ENCODE data around the gene RAD18.

Gene RAD18

GRCh38 chr3:8856721-8857120 is 106.6 kb downstream of the RAD18 start:
- H3K79me1 ChIP-seq (replicated peaks; ENCODE audit: low read length, poor library complexity, severe bottlenecking) = no peaks in the 10 kb centered on the region
- WGBS = no CpG with 5 or more reads among the region's 1 CpG
- H4K91ac ChIP-seq (ENCODE audit: low read length) = no peak overlapping the region
- H3K14ac ChIP-seq (ENCODE audit: low read length in 2 of 2) = no peak overlapping the region
- H3K36me3 ChIP-seq (ENCODE audit: control insufficient read depth in 1 of 2, insufficient read depth in 2 of 2, low read depth in 1 of 2, low read length in 2 of 2) = peaks cover 0 to 9% of the 10 kb centered on the region in 2 experiments
- H3K4me1 ChIP-seq (ENCODE audit: control insufficient read depth, insufficient read depth, low read depth, low read length) = peaks cover 23% of the 10 kb centered on the region
- H3K4ac ChIP-seq (ENCODE audit: low read depth in 1 of 2, low read length in 2 of 2) = no peak overlapping the region
- no peaks in the 10 kb centered on the region for H3K27me3 ChIP-seq (ENCODE audit: control insufficient read depth in 1 of 2, insufficient read depth in 1 of 2, low read length in 2 of 2)
- H3K9ac ChIP-seq (ENCODE audit: low read length) = no peak overlapping the region
- no peak overlapping the region for H3K4me2 ChIP-seq (ENCODE audit: low read length, poor library complexity, severe bottlenecking)
- no peak overlapping the region for H2BK5ac ChIP-seq (ENCODE audit: low read depth, low read length, poor library complexity, severe bottlenecking)
- H3K23ac ChIP-seq (ENCODE audit: low read length in 2 of 2) = no peak overlapping the region
- no peak overlapping the region for H2BK15ac ChIP-seq (ENCODE audit: low read depth, poor library complexity, severe bottlenecking)
- no peaks in the 10 kb centered on the region for H3K9me3 ChIP-seq (ENCODE audit: control insufficient read depth, low read length)
- no peak for DNase-seq
- no peak overlapping the region for H3K4me3 ChIP-seq (ENCODE audit: insufficient read depth in 1 of 2, low read depth in 1 of 2, low read length in 2 of 2)
- no peak overlapping the region for H2BK120ac ChIP-seq (ENCODE audit: low read depth, low read length)
- peak overlapping the region; percentile 17 for H3K27ac ChIP-seq (ENCODE audit: low read length, poor library complexity, severe bottlenecking)
- H4K8ac ChIP-seq (ENCODE audit: low read length) = no peak overlapping the region
- H3K18ac ChIP-seq (ENCODE audit: low read depth in 1 of 2, low read length in 2 of 2) = no peak overlapping the region
- no peak overlapping the region for H2BK12ac ChIP-seq (ENCODE audit: low read length in 2 of 2)
- H2AK5ac ChIP-seq (ENCODE audit: low read length, severe bottlenecking) = peak overlapping the region; percentile 70
- no peak overlapping the region for H2AFZ ChIP-seq (ENCODE audit: low read depth, low read length)

GRCh38 chr3:8856071-8856470 is 107.2 kb downstream of the RAD18 start:
- Histone ChIP-seq H2AK5ac (ENCODE audit: low read length, severe bottlenecking) (peak overlapping the region; percentile 17), H3K36me3 (ENCODE audit: control insufficient read depth in 1 of 2, insufficient read depth in 2 of 2, low read depth in 1 of 2, low read length in 2 of 2) (peaks cover 0 to 9% of the 10 kb centered on the region in 2 experiments), H3K4me2 (ENCODE audit: low read length, poor library complexity, severe bottlenecking) (no peak overlapping the region), H2BK15ac (ENCODE audit: low read depth, poor library complexity, severe bottlenecking) (no peak overlapping the region), H2BK120ac (ENCODE audit: low read depth, low read length) (no peak overlapping the region), H3K18ac (ENCODE audit: low read depth in 1 of 2, low read length in 2 of 2) (no peak overlapping the region), H4K91ac (ENCODE audit: low read length) (no peak overlapping the region), H3K14ac (ENCODE audit: low read length in 2 of 2) (no peak overlapping the region), H3K4me3 (ENCODE audit: insufficient read depth in 1 of 2, low read depth in 1 of 2, low read length in 2 of 2) (no peak overlapping the region), H4K8ac (ENCODE audit: low read length) (no peak overlapping the region), H3K27ac (ENCODE audit: low read length, poor library complexity, severe bottlenecking) (no peak overlapping the region), H3K23ac (ENCODE audit: low read length in 2 of 2) (no peak overlapping the region), H2BK12ac (ENCODE audit: low read length in 2 of 2) (no peak overlapping the region), H3K27me3 (ENCODE audit: control insufficient read depth in 1 of 2, insufficient read depth in 1 of 2, low read length in 2 of 2) (no peaks in the 10 kb centered on the region), H2AFZ (ENCODE audit: low read depth, low read length) (no peak overlapping the region), H3K9ac (ENCODE audit: low read length) (no peak overlapping the region), H3K4ac (ENCODE audit: low read depth in 1 of 2, low read length in 2 of 2) (no peak overlapping the region), H3K79me1 (replicated peaks; ENCODE audit: low read length, poor library complexity, severe bottlenecking) (no peaks in the 10 kb centered on the region), H2BK5ac (ENCODE audit: low read depth, low read length, poor library complexity, severe bottlenecking) (no peak overlapping the region), H3K9me3 (ENCODE audit: control insufficient read depth, low read length) (no peaks in the 10 kb centered on the region), H3K4me1 (ENCODE audit: control insufficient read depth, insufficient read depth, low read depth, low read length) (peaks cover 21% of the 10 kb centered on the region)
- 98% methylated on average over 6 of the region's 10 CpGs for WGBS
- DNase-seq = no peak

- H3K14ac ChIP-seq (ENCODE audit: low read length in 2 of 2) = no peak overlapping the region
- no peaks in the 10 kb centered on the region for H3K9me3 ChIP-seq (ENCODE audit: control insufficient read depth, low read length)
- H4K91ac ChIP-seq (ENCODE audit: low read length) = no peak overlapping the region
- H3K79me1 ChIP-seq (replicated peaks; ENCODE audit: low read length, poor library complexity, severe bottlenecking) = no peaks in the 10 kb centered on the region
- H3K36me3 ChIP-seq (ENCODE audit: control insufficient read depth in 1 of 2, insufficient read depth in 2 of 2, low read depth in 1 of 2, low read length in 2 of 2) = peaks cover 0 to 9% of the 10 kb centered on the region in 2 experiments
- no peak overlapping the region for H3K23ac ChIP-seq (ENCODE audit: low read length in 2 of 2)
- H3K4me3 ChIP-seq (ENCODE audit: insufficient read depth in 1 of 2, low read depth in 1 of 2, low read length in 2 of 2) = no peak overlapping the region
- peak overlapping the region; percentile 12 for H4K8ac ChIP-seq (ENCODE audit: low read length)
- no peak for DNase-seq
- no peak overlapping the region for H2BK5ac ChIP-seq (ENCODE audit: low read depth, low read length, poor library complexity, severe bottlenecking)
- H3K27ac ChIP-seq (ENCODE audit: low read length, poor library complexity, severe bottlenecking) = no peak overlapping the region
- peak overlapping the region; percentile 78 for H2AK5ac ChIP-seq (ENCODE audit: low read length, severe bottlenecking)
- no peak overlapping the region for H3K4ac ChIP-seq (ENCODE audit: low read depth in 1 of 2, low read length in 2 of 2)
- H3K27me3 ChIP-seq (ENCODE audit: control insufficient read depth in 1 of 2, insufficient read depth in 1 of 2, low read length in 2 of 2) = no peaks in the 10 kb centered on the region
- no peak overlapping the region for H3K4me2 ChIP-seq (ENCODE audit: low read length, poor library complexity, severe bottlenecking)
- no peak overlapping the region for H3K9ac ChIP-seq (ENCODE audit: low read length)
- peak overlapping the region in 1 of 2 experiments; percentile 55 for H3K18ac ChIP-seq (ENCODE audit: low read depth in 1 of 2, low read length in 2 of 2)
- peak overlapping the region; percentile 3 for H2BK120ac ChIP-seq (ENCODE audit: low read depth, low read length)
- WGBS = 93% methylated on average over 2 of the region's 4 CpGs
- peaks cover 21% of the 10 kb centered on the region for H3K4me1 ChIP-seq (ENCODE audit: control insufficient read depth, insufficient read depth, low read depth, low read length)
- peak overlapping the region; percentile 60 for H2BK15ac ChIP-seq (ENCODE audit: low read depth, poor library complexity, severe bottlenecking)
- H2BK12ac ChIP-seq (ENCODE audit: low read length in 2 of 2) = peak overlapping the region in 1 of 2 experiments; percentile 70
- no peak overlapping the region for H2AFZ ChIP-seq (ENCODE audit: low read depth, low read length)
Measured at GRCh38 chr3:8854656-8855055, 108.6 kb downstream of the RAD18 start.

DNA sequence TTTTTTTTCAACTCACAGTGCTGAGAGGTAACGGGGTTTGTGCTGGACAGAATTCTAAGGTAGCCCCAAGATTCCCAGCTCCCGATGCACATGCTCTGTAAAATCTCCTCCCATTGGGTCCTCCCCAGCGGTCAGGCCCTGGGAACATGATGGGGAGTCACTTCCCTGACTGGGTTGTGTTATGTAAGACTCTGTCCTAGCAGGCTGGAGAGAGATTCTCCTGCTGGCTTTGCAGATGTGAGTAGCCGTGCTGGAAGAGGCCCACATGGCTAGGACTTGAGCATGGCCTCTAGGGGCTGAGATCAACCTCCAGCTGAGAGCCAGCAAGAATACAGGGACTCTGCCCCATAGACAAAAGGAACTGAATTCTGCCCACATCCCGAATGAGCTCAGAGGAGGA is 110.2 kb downstream of the RAD18 start:
- no peak overlapping the region for H2BK120ac ChIP-seq (ENCODE audit: low read depth, low read length)

More for the DNA sequence above, 110.2 kb downstream of the RAD18 start:
- no peak overlapping the region for H2AFZ ChIP-seq (ENCODE audit: low read depth, low read length)
- H3K27ac ChIP-seq (ENCODE audit: low read length, poor library complexity, severe bottlenecking) = no peak overlapping the region
- H4K91ac ChIP-seq (ENCODE audit: low read length) = no peak overlapping the region
- H3K79me1 ChIP-seq (replicated peaks; ENCODE audit: low read length, poor library complexity, severe bottlenecking) = no peaks in the 10 kb centered on the region
- no peak for DNase-seq
- no peak overlapping the region for H4K8ac ChIP-seq (ENCODE audit: low read length)
- WGBS = 93% methylated on average over 5 of the region's 5 CpGs
- peak overlapping the region in 1 of 2 experiments; percentile 35 for H3K14ac ChIP-seq (ENCODE audit: low read length in 2 of 2)
- no peaks in the 10 kb centered on the region for H3K27me3 ChIP-seq (ENCODE audit: control insufficient read depth in 1 of 2, insufficient read depth in 1 of 2, low read length in 2 of 2)
- peak overlapping the region in 1 of 2 experiments; percentile 29 for H3K18ac ChIP-seq (ENCODE audit: low read depth in 1 of 2, low read length in 2 of 2)
- H3K9ac ChIP-seq (ENCODE audit: low read length) = no peak overlapping the region
- no peak overlapping the region for H3K4me3 ChIP-seq (ENCODE audit: insufficient read depth in 1 of 2, low read depth in 1 of 2, low read length in 2 of 2)
- no peaks in the 10 kb centered on the region for H3K9me3 ChIP-seq (ENCODE audit: control insufficient read depth, low read length)
- no peak overlapping the region for H2BK15ac ChIP-seq (ENCODE audit: low read depth, poor library complexity, severe bottlenecking)
- no peak overlapping the region for H3K23ac ChIP-seq (ENCODE audit: low read length in 2 of 2)
- no peak overlapping the region for H3K4me2 ChIP-seq (ENCODE audit: low read length, poor library complexity, severe bottlenecking)
- H3K4me1 ChIP-seq (ENCODE audit: control insufficient read depth, insufficient read depth, low read depth, low read length) = peaks cover 26% of the 10 kb centered on the region
- peak overlapping the region; percentile 46 for H2BK5ac ChIP-seq (ENCODE audit: low read depth, low read length, poor library complexity, severe bottlenecking)
- peak overlapping the region; percentile 75 to 80 for H2BK12ac ChIP-seq (ENCODE audit: low read length in 2 of 2)
- peak overlapping the region in 1 of 2 experiments; percentile 45 for H3K4ac ChIP-seq (ENCODE audit: low read depth in 1 of 2, low read length in 2 of 2)
- H2AK5ac ChIP-seq (ENCODE audit: low read length, severe bottlenecking) = peak overlapping the region; percentile 23
- peaks cover 0 to 9% of the 10 kb centered on the region in 2 experiments for H3K36me3 ChIP-seq (ENCODE audit: control insufficient read depth in 1 of 2, insufficient read depth in 2 of 2, low read depth in 1 of 2, low read length in 2 of 2)

Measured in mesenchymal stem cell (in vitro differentiated cells and primary cell).